Measurements from ENCODE around the gene ATRN.

Gene ATRN

DNA sequence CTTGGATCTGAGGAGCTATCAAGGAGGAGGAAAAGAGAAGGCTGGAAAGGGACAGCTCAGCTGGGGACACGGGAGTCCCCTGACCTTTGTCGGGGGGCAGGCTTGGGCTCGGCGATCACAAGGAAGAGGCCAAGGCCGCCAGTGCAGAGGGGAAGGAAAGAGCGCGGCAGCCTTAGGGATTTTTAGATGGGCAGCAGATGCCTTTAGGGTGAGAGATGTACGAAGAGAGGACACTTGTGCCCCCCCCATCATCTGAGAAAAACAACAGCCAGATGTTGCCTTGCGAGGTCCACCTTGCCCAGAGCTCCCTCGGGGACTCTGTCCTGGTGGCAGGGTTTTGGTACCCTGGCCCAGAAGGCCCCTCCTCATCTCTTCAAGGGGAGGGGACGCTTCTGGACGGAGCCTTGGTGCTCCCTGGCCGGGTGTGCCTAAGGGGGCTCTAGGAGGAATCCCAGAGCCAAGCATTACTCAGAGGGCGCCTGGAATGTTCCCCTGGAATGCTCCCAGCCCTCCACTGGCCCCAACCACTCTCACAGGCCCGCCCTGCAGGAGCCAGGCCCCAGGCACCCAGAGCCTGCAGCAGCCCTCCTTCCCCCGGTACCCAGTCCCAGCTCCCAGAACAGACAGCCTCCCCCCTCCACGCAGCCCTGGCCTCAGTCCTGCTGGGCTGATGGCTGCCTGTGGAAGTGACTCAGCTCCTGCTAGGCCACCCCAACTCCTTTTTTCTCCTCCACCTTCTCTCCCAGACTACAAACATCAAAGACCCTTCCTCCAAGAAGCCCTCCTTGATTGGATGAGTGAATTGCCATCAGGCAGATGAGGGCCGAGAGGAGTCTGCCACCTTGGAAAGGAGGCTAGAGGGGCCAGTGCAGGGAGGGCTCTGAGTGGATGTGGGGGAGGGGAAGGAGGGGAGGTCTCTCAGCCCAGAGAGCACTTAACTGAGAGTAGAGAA is 209.2 kb downstream of the ATRN start:
- DNase-seq = no peak

GRCh38 chr20:3680701-3681351 is 210.0 kb downstream of the ATRN start:
- DNase-seq = no peak

DNA sequence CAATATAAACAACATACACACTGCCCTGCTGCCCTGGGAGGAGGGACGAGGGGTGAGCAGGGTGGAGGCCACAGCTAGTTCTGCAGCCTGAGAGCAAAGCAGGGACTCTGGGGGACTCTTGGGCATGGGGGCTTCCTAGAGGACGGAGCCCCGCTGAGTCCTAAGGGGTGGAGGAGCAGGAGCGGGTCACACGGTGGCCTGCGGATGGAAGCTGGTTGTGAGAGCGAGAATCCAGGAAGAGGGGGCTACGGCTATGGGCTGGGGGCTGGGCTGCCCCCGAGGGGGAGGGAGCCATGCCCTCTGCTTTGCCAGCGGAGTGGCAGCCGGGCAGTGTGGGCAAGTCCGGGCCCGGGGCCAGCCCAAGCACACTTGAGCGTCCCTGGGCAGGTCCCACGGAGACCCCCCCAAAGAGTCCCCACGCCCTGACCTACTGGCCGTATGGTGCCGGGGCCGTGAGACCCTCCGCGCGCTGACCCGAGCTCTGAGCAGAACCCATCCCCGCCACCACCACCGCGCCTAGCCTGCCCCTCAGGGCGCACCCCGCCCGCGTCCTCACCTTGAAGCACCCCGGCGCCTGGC is 210.6 kb downstream of the ATRN start:
- no peak for DNase-seq

- DNase-seq = no peak
Observed at GRCh38 chr20:3681931-3682781, 211.3 kb downstream of the ATRN start, which contains the start of gene ADAM33. ADAM33 (minus strand) TSS chr20:3682010; CDS start chr20:3682004, 6 bp downstream.

DNA sequence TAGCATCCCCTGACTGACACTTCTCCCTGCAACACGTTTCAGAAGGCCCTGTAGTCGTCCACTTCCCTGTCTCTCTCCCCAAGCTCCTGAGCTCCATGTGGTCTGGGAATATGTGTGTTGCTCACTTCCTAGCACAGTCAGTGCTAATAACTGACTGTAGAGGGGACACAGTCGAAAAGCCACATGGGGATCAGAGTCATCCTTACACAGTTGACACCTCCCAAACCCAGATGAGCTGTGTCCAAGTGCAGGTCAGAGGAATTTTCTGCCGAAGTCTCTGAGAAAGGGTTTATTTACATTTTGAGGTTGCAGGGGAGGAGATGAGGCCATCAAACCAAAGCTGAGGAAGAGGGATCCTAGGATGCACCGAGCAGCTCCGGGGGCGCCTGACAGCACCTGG is 214.5 kb downstream of the ATRN start:
- DNase-seq = no peak

DNA sequence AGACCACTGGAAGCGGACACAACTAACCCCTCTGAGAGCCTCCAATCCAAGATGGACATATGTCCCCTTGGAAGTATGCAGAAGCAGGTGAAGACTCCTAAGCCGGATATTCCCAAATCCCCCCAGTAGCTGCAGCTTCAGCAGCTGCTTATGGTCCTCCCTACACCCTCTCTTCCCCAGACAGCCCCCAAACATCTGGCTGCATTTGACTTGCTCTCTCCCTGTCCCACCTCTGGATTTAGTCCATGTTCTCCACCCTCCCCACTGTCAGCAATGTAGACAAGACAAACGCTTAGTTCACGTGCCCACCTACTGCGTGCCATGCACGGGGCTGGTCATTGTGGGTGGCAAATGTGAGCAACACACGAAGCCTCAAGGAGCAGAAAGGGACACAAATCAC is 215.6 kb downstream of the ATRN start:
- no peak for DNase-seq

DNA sequence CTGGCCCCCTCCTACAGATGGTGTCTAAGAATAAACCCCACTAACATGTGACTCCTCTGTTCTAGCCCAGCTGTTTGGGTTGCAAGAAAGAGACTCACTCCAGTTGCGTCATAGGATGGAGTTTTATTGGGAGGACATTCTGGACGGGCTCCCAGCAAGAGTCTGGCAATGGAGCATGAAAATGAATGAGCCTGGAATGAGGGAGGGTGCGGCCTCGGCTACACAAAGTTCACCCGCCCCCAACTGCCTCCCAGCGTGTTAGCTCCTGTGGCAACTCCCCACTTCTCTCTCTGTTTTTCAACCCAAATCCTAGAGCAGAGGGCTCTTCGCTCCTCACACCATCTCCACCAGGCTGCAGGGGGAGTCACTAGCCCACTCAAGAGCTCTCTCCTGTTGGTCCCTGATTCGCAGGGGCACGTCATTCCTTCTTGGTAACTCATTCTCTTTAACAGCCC is 216.1 kb downstream of the ATRN start:
- no peak for DNase-seq

GRCh38 chr20:3687655-3688054 is 216.8 kb downstream of the ATRN start:
- no peak for DNase-seq

DNA sequence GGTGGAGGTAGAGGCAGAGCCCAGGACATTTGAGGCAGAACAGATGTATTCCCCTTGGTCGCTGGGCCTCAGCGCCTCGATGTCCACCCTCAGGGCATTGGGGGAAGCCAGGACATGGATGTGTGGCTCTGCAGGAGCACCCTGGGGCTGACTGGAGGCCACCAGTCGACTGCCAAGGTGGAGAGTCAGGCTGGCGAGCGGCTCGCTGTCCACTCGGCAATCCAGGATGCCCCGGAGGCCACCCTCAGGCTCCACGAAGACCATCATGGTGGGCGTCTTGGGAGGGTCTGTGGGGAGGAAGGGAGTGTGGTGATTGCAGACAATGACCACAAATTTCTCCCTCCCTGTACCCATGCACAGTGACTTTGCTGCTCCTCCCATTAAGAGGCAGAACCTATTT is 219.2 kb downstream of the ATRN start:
- DNase-seq = no peak

GRCh38 chr20:3690413-3690812 is 219.6 kb downstream of the ATRN start:
- DNase-seq = no peak

DNA sequence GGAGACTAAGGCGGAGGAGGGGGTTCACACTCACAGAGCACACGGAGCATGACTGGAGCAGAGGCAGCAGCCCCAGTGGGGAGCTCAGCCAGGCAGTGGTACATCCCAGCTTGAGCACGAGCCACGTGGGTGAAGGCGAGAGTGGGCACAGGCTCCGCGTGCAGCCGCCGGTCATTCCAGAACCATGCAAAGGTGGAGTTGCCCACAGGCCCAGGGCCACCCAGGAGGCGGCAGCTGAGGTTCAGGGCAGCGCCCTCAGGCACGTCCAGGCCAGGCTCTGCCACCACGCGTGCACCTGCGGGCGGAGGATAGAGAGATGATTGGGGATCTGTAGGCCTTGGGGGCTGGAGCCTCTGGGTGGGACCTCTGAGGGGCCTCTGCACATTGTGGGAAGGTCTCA is 220.5 kb downstream of the ATRN start:
- no peak for DNase-seq

DNA sequence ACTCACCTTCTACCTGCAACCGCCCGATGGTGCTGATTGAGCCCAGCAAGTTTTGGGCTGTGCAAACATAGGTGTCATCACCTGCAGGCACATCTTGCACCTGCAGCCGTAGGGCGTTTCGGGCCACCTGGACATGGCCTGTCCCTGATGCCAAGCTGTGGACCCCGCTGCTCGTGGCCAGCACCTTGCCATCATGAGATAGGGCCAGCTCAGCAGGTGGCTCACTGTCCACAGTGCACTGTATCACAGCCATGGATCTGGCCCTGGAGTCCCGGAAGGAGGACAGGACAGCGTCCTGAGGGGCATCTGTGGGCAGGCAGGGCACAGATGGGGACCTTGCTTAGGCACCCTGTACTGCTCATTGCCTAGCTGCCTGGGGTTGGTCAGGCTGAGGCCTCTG is 221.1 kb downstream of the ATRN start:
- no peak for DNase-seq

- DNase-seq = no peak
Observed at GRCh38 chr20:3692706-3693294, 222.0 kb downstream of the ATRN start.

DNA sequence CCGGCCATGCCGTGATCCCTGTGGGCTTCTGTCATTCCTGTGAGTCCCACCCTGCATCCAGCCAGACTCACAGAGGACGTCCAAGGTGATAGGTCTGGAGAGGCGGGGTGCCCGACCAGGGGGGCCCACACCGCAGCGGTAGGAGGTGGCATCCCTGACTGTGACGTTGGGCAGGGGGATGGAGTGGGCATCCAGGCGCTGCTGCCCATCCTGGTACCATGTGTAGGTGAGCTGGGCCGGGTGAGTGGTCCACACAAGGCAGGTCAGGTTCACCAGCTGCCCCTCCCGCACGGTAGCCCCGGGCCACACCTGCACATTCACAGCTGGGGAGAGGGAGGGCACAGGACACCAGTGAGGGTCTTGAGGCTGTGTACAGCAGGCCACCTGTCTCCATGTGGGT is 222.6 kb downstream of the ATRN start:
- no peak for DNase-seq

DNA sequence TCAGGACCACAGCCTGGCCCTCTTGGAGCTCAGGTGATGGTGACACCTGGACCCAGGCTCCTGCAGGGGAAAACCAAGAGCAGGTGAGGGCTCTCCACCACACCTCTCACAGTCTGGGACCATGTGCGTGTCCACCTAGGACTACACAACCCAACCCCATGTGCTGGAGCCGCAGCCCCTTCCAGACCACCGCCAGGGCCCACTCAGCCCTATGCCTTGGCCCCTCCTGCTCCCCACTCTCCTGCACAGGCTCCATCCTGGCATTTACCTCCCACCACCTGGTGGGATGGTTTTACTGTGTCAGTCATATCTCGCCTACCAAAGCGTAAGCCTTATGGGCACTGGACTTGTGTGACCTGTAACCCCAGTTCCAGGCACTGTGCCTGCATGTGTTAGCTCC is 224.0 kb downstream of the ATRN start:
- no peak for DNase-seq

DNA sequence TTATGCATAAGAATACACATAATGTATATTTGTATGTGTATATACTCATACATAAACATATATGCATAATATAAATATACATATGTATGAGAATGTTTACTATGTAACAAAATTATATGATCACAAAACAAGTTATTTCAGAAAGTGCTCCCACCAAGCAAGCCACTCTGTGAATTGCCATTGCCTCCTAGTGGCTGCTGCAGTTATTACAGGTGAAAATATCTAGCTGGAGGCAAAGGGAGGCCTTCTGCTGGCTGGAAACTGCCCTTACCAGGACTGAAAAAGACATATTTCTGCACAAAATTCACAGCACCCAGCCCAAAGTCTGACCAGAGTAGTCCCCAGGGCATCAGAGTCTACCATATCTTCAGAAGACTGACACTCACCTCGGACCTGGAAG is 225.4 kb downstream of the ATRN start:
- DNase-seq = no peak

- DNase-seq = no peak
Observed at GRCh38 chr20:3696745-3697587, 226.1 kb downstream of the ATRN start.

DNA sequence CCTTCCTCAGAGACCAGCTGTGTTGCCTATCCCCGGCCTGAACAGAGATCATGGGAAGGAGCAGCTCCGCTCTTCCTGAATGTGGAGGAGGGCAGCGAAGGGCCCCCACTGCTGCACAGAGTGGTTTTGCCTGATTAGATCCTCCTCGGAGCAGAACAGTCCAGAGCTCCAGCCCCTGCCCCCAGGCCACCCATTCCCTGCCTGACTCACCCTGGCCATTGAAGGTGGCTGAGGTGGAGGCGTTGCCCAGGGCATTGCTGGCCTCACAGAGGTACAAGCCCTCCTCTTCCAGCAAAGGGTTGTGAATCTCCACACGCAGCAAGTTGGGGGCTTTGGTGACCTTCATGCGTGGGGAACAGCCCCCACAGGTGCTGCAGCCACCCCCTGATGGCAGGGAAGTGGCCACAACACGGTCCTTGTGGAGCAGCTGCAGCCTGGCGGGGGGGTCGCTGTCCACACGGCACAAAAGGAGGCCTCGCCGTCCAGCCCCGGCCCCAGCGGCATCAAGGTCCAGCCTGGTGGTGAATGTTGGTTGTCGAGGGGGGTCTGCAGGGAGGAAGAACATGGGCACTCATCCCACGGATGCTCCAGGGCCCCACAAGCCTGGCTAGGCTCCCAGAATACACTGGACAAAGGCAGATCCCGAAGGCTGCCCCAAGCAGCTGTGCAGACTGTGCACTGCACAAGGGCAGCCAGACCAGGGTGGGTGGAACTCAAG is 226.9 kb downstream of the ATRN start:
- DNase-seq = no peak

- no peak for DNase-seq
Observed at GRCh38 chr20:3698591-3699001, 227.8 kb downstream of the ATRN start.

DNA sequence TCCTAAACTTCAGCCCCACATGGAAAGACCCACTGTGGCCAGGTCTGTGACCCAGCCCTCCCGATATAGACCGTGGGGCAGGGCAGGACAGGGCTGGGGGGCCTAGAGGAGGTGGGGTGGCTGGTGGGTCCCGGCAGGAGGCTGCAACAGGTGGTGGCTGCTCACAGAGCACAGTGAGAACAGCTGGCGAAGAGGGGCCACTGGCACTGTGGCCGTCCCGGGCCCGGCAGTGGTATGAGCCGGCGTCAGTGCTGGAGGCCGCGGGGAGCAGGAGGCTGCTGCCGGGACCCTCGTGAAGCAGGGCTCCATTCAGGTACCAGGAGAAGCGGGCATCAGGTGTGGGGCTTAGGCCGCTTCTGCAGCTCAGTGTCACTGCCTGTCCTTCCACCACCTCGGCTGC is 228.2 kb downstream of the ATRN start:
- DNase-seq = no peak
